GM23338 (cell line): ENCODE measurements around the gene SFSWAP. TPM values are rescaled to one million over a fixed set of nuclear protein-coding genes. Genes with fewer than 3 reads are reported as not detected.

Experiments used
- ATAC-seq: fragments of 200-7000 bp; cut with Tn5 transposase; 3 replicates; pipeline ENCODE4 v1.9.1; 2020
- DNase-seq: peaks from one replicate; pipeline ENCODE4 v3.0.0-alpha.2; 2015; ENCODE audit warnings: low spot score
- H2AFZ ChIP-seq: fragments of 200-600 bp; sonication (generic); 2 replicates; pipeline ENCODE4 v1.8.0; 2016; ENCODE audit warnings: antibody characterized with exemption, mild to moderate bottlenecking, moderate library complexity
- H3F3A ChIP-seq: fragments of 200-600 bp; sonication (generic); replicated peaks from 2 replicates; pipeline ENCODE4 v1.8.0; 2017; ENCODE audit warnings: antibody characterized with exemption, mixed run types, low read depth
- H3K27ac ChIP-seq: fragments of 200-600 bp; sonication (generic); 2 replicates; pipeline ENCODE4 v1.6.1; 2016; ENCODE audit warnings: low read depth
- H3K27me3 ChIP-seq: fragments of 200-600 bp; sonication (generic); 2 replicates; pipeline ENCODE4 v1.8.0; 2016; ENCODE audit warnings: mild to moderate bottlenecking, mixed run types, moderate library complexity; ENCODE audit not compliant: insufficient read depth
- H3K36me3 ChIP-seq: fragments of 200-600 bp; sonication (generic); 2 replicates; pipeline ENCODE4 v1.8.0; 2016; ENCODE audit warnings: mild to moderate bottlenecking; ENCODE audit not compliant: insufficient read depth
- H3K4me1 ChIP-seq: fragments of 200-600 bp; sonication (generic); 2 replicates; pipeline ENCODE4 v1.8.0; 2016; ENCODE audit warnings: mild to moderate bottlenecking, moderate library complexity; ENCODE audit not compliant: insufficient read depth
- H3K4me2 ChIP-seq: fragments of 200-600 bp; sonication (generic); 2 replicates; pipeline ENCODE4 v1.7.1; 2017; ENCODE audit warnings: mixed run types
- H3K4me3 ChIP-seq: fragments of 200-600 bp; sonication (generic); 2 replicates; pipeline ENCODE4 v1.6.1; 2016; ENCODE audit warnings: mixed run types
- H3K79me2 ChIP-seq: fragments of 200-600 bp; sonication (generic); replicated peaks from 2 replicates; pipeline ENCODE4 v1.8.0; 2017; ENCODE audit warnings: mild to moderate bottlenecking; ENCODE audit not compliant: insufficient read depth
- H3K9me2 ChIP-seq: fragments of 200-600 bp; sonication (generic); 2 replicates; pipeline ENCODE4 v1.8.0; 2017; ENCODE audit not compliant: insufficient read depth
- H4K20me1 ChIP-seq: fragments of 200-600 bp; sonication (generic); replicated peaks from 2 replicates; pipeline ENCODE4 v1.8.0; 2017; ENCODE audit warnings: mild to moderate bottlenecking; ENCODE audit not compliant: insufficient read depth
- H3K27ac Mint-ChIP-seq: 2 replicates; pipeline ENCODE4 v1.8.0; 2020; ENCODE audit warnings: inconsistent platforms, mild to moderate bottlenecking, moderate library complexity, mixed read lengths
- H3K27me3 Mint-ChIP-seq: 3 replicates; pipeline ENCODE4 v1.8.0; 2022; ENCODE audit warnings: low read depth, mild to moderate bottlenecking, moderate library complexity, mixed read lengths, inconsistent platforms; ENCODE audit not compliant: insufficient read depth, poor library complexity
- H3K36me3 Mint-ChIP-seq: 3 replicates; pipeline ENCODE4 v1.8.0; 2021; ENCODE audit warnings: low read depth, mild to moderate bottlenecking, inconsistent platforms, moderate library complexity, mixed read lengths
- H3K4me1 Mint-ChIP-seq: 3 replicates; pipeline ENCODE4 v1.8.0; 2020; ENCODE audit warnings: mild to moderate bottlenecking, inconsistent platforms, mixed read lengths
- H3K4me3 Mint-ChIP-seq: 3 replicates; pipeline ENCODE4 v1.8.0; 2021; ENCODE audit warnings: moderate library complexity, mild to moderate bottlenecking, inconsistent platforms, mixed read lengths
- H3K9me3 Mint-ChIP-seq: 3 replicates; pipeline ENCODE4 v1.8.0; 2020; ENCODE audit warnings: moderate library complexity, mild to moderate bottlenecking, inconsistent platforms, mixed read lengths
- CREB1 ChIP-seq: fragments of 250-450 bp; sonication (Bioruptor Pico); IDR thresholded peaks from 2 replicates; pipeline ENCODE4 v1.5.0; 2020; ENCODE audit warnings: low read depth, mild to moderate bottlenecking, moderate library complexity
- EZH2phosphoT487 ChIP-seq: fragments of 200-600 bp; sonication (generic); IDR thresholded peaks from one replicate; pipeline ENCODE4 v1.8.1; 2018; ENCODE audit warnings: antibody characterized with exemption; ENCODE audit not compliant: unreplicated experiment
- JUNB ChIP-seq: IDR thresholded peaks from one replicate; pipeline ENCODE4 v1.6.1; 2016; ENCODE audit warnings: antibody characterized with exemption; ENCODE audit not compliant: unreplicated experiment
- NANOG ChIP-seq: IDR thresholded peaks from 2 replicates; pipeline ENCODE4 v1.6.1; 2016; ENCODE audit warnings: antibody characterized with exemption, borderline replicate concordance
- POLR2AphosphoS5 ChIP-seq: IDR thresholded peaks from 2 replicates; pipeline ENCODE4 v1.6.1; 2016; ENCODE audit warnings: antibody characterized with exemption, low read depth
- STAT1 ChIP-seq: IDR thresholded peaks from one replicate; pipeline ENCODE4 v1.6.1; 2016; ENCODE audit warnings: antibody characterized with exemption; ENCODE audit not compliant: unreplicated experiment
- ZNF114 ChIP-seq: fragments of 250-450 bp; sonication (Bioruptor Pico); IDR thresholded peaks from 2 replicates; pipeline ENCODE4 v1.5.0; 2020; ENCODE audit warnings: mild to moderate bottlenecking, moderate library complexity
- ZNF331 ChIP-seq: fragments of 250-450 bp; sonication (Bioruptor Pico); IDR thresholded peaks from 2 replicates; pipeline ENCODE4 v1.5.0; 2020; ENCODE audit warnings: low read depth, mild to moderate bottlenecking, moderate library complexity
- ZNF462 ChIP-seq: fragments of 250-450 bp; sonication (Bioruptor Pico); IDR thresholded peaks from 2 replicates; pipeline ENCODE4 v1.5.0; 2020; ENCODE audit warnings: mild to moderate bottlenecking, moderate library complexity
- polyA plus RNA-seq: library from polyadenylated mRNA; unstranded; fragments of >200 nt; fragmentation: Nextera tagmentation; extraction: Ambion mirVana; gene quantifications from 2 replicates; pipeline ENCODE4 v1.2.1, GENCODE V29; 2016
- total RNA-seq: library from RNA; depleted of rRNA; stranded (reverse); fragments of >200 nt; shearing (Covaris generic); gene quantifications from 2 replicates; pipeline ENCODE4 v1.2.3, GENCODE V29; 2014
- TF ChIP-seq, protein P1 (sequence below): IDR thresholded peaks from 2 replicates; pipeline ENCODE4 v1.6.1; 2016; ENCODE audit warnings: antibody characterized with exemption

Gene SFSWAP
- total and polyA plus RNA-seq, 2 experiments from 2014 or later, result 41.0 to 49.8 TPM

DNA sequence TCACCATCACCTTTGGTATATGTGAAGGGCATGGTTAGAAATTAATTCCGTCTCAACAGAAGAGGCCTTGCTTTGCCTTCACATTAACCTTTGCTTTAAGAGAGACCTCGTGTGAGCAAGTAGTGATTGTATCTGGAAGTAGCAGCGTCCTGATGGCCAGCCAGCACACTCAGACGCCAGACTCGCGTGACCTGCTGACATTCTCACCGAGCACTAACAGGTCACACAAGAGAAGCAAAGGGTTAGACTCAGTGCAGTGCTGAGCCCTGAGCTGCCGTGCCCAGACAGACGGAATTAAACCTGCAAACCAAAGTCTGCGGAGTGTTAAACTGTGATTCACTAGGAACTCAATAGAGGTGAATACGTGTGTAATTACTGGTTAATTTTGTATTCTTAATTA is 77.2 kb downstream of the SFSWAP start (continued):
- TF ChIP-seq ZNF462 (CRISPR knock-in tag), result no peak
- TF ChIP-seq EZH2phosphoT487, result no peak
- no peak for TF ChIP-seq POLR2AphosphoS5
- no peak for TF ChIP-seq JUNB
- TF ChIP-seq STAT1, result no peak
- TF ChIP-seq ZNF331 (CRISPR knock-in tag), result no peak

GRCh38 chr12:131789638-131790037 is 78.7 kb downstream of the SFSWAP start:
- Histone ChIP-seq H2AFZ (no peak overlapping the region), H3K27ac (no peak overlapping the region), H3K9me2 (no peaks in the 10 kb centered on the region), H3K79me2 (no peaks in the 10 kb centered on the region), H3K4me1 (peaks cover 14% of the 10 kb centered on the region), H3K4me2 (no peak overlapping the region), H3K4me3 (no peak overlapping the region), H3K27me3 (no peaks in the 10 kb centered on the region), H3F3A (peaks cover 4% of the 10 kb centered on the region; the same call in 1 of the 2 replicates), H3K36me3 (peaks cover 8% of the 10 kb centered on the region; the same call in 1 of the 2 replicates), H4K20me1 (no peaks in the 10 kb centered on the region; the same call in none of the 2 replicates)
- Mint-ChIP-seq H3K4me3 (no peak overlapping the region), H3K4me1 (peaks cover 32% of the 10 kb centered on the region), H3K27me3 (peaks cover 11% of the 10 kb centered on the region), H3K27ac (no peak overlapping the region), H3K9me3 (no peaks in the 10 kb centered on the region; the same call in 2 of the 3 replicates), H3K36me3 (peaks cover 72% of the 10 kb centered on the region)
- no peak for ATAC-seq
- no peak for DNase-seq
- TF ChIP-seq STAT1 (no peak), JUNB (no peak), CREB1 (CRISPR knock-in tag) (no peak), ZNF114 (CRISPR knock-in tag) (no peak), EZH2phosphoT487 (no peak), ZNF331 (CRISPR knock-in tag) (no peak), NANOG (no peak)
- TF ChIP-seq, protein P1, sequence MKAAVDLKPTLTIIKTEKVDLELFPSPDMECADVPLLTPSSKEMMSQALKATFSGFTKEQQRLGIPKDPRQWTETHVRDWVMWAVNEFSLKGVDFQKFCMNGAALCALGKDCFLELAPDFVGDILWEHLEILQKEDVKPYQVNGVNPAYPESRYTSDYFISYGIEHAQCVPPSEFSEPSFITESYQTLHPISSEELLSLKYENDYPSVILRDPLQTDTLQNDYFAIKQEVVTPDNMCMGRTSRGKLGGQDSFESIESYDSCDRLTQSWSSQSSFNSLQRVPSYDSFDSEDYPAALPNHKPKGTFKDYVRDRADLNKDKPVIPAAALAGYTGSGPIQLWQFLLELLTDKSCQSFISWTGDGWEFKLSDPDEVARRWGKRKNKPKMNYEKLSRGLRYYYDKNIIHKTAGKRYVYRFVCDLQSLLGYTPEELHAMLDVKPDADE, result no peak
